Spleen (tissue), 11 donors: ENCODE data around the gene BSND. TPM values are rescaled to one million over a fixed set of nuclear protein-coding genes. Genes with fewer than 3 reads are reported as not detected.

Experiments used
- DNase-seq: peaks from one replicate; pipeline ENCODE4 v3.0.0-alpha.2; 2020
- H3K27ac ChIP-seq, 8 donors: fragments of 200-600 bp; sonication (generic) in 7 of 8; 1 replicate in 4 of 8; 2 replicates in 4 of 8; pipeline versions ENCODE4 v1.5.0 to v1.8.0; 2016 to 2021; ENCODE audit warnings: inconsistent platforms in 4 of 8, mild to moderate bottlenecking in 4 of 8, moderate library complexity in 1 of 8
- H3K27me3 ChIP-seq, 7 donors: fragments of 200-600 bp; sonication (generic) in 6 of 7; replicated peaks in 1 of 7; 1 replicate in 4 of 7; 2 replicates in 3 of 7; pipeline versions ENCODE4 v1.5.0 to v1.8.0; 2016 to 2021; ENCODE audit warnings: inconsistent platforms in 3 of 7, mild to moderate bottlenecking in 1 of 7
- H3K36me3 ChIP-seq, 6 donors: fragments of 200-600 bp; sonication (generic) in 5 of 6; 1 replicate in 4 of 6; 2 replicates in 2 of 6; pipeline versions ENCODE4 v1.5.0 to v1.8.0; 2016 to 2021; ENCODE audit warnings: inconsistent platforms in 2 of 6
- H3K4me1 ChIP-seq, 6 donors: fragments of 200-600 bp; sonication (generic) in 5 of 6; 1 replicate in 3 of 6; 2 replicates in 3 of 6; pipeline versions ENCODE4 v1.5.0 to v1.8.0; 2016 to 2021; ENCODE audit warnings: inconsistent platforms in 3 of 6
- H3K4me3 ChIP-seq, 8 donors: fragments of 200-600 bp; sonication (generic) in 7 of 8; 1 replicate in 4 of 8; 2 replicates in 4 of 8; pipeline versions ENCODE4 v1.5.0 to v1.8.0; 2016 to 2021; ENCODE audit warnings: inconsistent platforms in 4 of 8, mild to moderate bottlenecking in 4 of 8, moderate library complexity in 2 of 8
- H3K9me3 ChIP-seq, 8 donors: fragments of 200-600 bp; sonication (generic) in 7 of 8; 1 replicate in 4 of 8; 2 replicates in 4 of 8; pipeline versions ENCODE4 v1.5.0 to v1.8.0; 2016 to 2021; ENCODE audit warnings: inconsistent platforms in 4 of 8
- POLR2A ChIP-seq, 3 donors: fragments of 450-650 bp; IDR thresholded peaks; one replicate each; pipeline ENCODE4 v1.5.1; 2017; ENCODE audit warnings: antibody characterized with exemption in 3 of 3, mild to moderate bottlenecking in 1 of 3
- POLR2AphosphoS5 ChIP-seq, 3 donors: sonication (generic); formaldehyde crosslinking; IDR thresholded peaks; one replicate each; pipeline ENCODE4 v1.5.1; 2017; ENCODE audit warnings: antibody characterized with exemption in 3 of 3
- WGBS, 5 donors: extraction: QIAGEN DNeasy Blood & Tissue Kit in 3 of 5; methylation state at CpG; one replicate each; pipeline versions ENCODE4 v1.1.5 to v1.1.7; 2013 to 2018; 5-methylcytosine and 5-hydroxymethylcytosine counted together
- intact Hi-C: fragments of 100-400 bp; cut with DNase I; formaldehyde crosslinking; loops from one replicate; pipeline ENCODE4 v1.15.0; 2023; ENCODE audit warnings: low total_unique reads
- polyA plus RNA-seq, 3 donors: library from polyadenylated mRNA; stranded (reverse); fragments of 200-250 nt; gene quantifications; one replicate each; pipeline ENCODE4 v1.2.1, GENCODE V29; 2013
- total RNA-seq, 7 donors: library from RNA; depleted of rRNA in 3 of 7; stranded (reverse); fragments of >200 nt in 3 of 7; fragmentation: NEBNext Ultra II Directional in 4 of 7; extraction: Animal tissue kit (Norgen Biotek cat#: 25700) in 4 of 7; gene quantifications; one replicate each; pipeline versions ENCODE4 v1.1.0 to v1.2.1, GENCODE V29; 2016 to 2021
- TF ChIP-seq, protein P1 (sequence below), 11 experiments: fragments of 200-600 bp in 7 of 11; fragments of 450-650 bp in 4 of 11; sonication (generic) in 4 of 11; IDR thresholded peaks in 8 of 11; conservative IDR thresholded peaks in 3 of 11; 1 replicate in 7 of 11; 2 replicates in 4 of 11; pipeline versions ENCODE4 v1.4.0 to v1.8.0; 2016 to 2021; ENCODE audit warnings: antibody characterized with exemption in 11 of 11, inconsistent platforms in 4 of 11, mild to moderate bottlenecking in 1 of 11
- donor health status: healthy with polysubstance abuse.
- donor health status: DM: no; HTN: no; CAD: no; lungs with moderate emphysema.
- donor health status: DM: no; HTN: no; CAD: no.
- donor health status: Bipolar disorder and iron deficiency.
- donor health status: healthy.
- donor health status: DM: no; HTN: no; CAD: no.
- donor health status: DM: yes; HTN: yes; CAD: no.

Gene BSND
- total and polyA plus RNA-seq, 10 donors, result 0.02 to 0.20 (median 0.09) TPM; not detected in 5

DNA sequence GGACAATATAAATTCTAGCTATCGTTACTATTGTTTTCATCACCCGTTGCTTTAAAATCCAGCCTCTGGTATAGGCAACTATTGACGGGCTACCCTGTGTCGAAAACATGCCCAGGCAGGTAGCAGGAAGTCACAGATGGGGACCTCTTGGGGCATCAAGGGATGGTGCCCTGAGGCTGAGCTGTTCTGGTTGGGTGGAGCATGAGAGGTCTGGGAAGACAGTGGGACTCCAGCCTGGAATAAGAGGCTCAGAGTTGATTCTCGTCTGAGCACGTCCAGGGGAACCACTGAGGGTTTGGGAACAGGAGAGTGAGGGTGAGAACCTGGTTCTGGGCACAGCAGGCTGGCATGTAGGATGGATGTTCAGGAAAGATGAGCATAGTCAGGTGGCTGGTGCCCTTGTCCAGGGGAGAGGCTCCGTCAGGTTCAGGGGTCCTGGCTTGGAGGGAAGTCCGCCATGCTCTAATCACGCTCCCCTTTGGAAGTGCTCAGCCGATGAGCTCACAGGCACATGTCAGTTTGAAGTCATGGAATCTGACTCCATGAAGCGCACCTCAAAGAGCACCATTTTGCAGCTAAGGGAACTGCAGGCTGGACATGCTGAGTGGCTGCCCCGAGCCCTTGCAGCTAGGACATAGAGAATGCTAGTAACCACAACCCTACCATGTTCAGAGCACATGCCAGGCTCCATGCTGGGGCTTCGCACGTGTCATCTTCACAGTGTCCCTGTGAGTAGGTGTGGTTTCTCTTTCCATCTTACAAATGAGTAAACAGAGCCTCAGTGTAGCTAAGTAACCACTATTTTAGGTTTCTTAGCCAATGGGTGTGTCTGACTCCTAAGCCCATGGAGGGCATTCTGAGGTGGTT is 61.6 kb downstream of the BSND start:
- Histone ChIP-seq H3K9me3 (no peaks in the 10 kb centered on the region), H3K27ac (no peak overlapping the region), H3K4me1 (no peaks in the 10 kb centered on the region), H3K27me3 (no peaks in the 10 kb centered on the region), H3K4me3 (no peak overlapping the region), H3K36me3 (peaks cover 0 to 85% (median 0%) of the 10 kb centered on the region in 6 donors)
- intact Hi-C loops, result no loop called here
- DNase-seq, result no peak
- TF ChIP-seq POLR2A (IDR thresholded peaks at IDR 0.05) (no peak), POLR2AphosphoS5 (IDR thresholded peaks at IDR 0.05) (no peak)
- TF ChIP-seq, protein P1, sequence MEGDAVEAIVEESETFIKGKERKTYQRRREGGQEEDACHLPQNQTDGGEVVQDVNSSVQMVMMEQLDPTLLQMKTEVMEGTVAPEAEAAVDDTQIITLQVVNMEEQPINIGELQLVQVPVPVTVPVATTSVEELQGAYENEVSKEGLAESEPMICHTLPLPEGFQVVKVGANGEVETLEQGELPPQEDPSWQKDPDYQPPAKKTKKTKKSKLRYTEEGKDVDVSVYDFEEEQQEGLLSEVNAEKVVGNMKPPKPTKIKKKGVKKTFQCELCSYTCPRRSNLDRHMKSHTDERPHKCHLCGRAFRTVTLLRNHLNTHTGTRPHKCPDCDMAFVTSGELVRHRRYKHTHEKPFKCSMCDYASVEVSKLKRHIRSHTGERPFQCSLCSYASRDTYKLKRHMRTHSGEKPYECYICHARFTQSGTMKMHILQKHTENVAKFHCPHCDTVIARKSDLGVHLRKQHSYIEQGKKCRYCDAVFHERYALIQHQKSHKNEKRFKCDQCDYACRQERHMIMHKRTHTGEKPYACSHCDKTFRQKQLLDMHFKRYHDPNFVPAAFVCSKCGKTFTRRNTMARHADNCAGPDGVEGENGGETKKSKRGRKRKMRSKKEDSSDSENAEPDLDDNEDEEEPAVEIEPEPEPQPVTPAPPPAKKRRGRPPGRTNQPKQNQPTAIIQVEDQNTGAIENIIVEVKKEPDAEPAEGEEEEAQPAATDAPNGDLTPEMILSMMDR (IDR thresholded peaks at IDR 0.05 in 8 of 11, conservative IDR thresholded peaks at IDR 0.05 in 3 of 11), result no peak
- 88 to 94% (median 92%) methylated on average over 11 to 14 of the region's 14 CpGs for WGBS, 5 donors

- H3K9me3 ChIP-seq, result no peaks in the 10 kb centered on the region
- DNase-seq, result no peak
- WGBS, 5 donors, result 77 to 84% (median 81%) methylated on average over 4 to 13 of the region's 13 CpGs
- no peak overlapping the region for H3K27ac ChIP-seq
- no peaks in the 10 kb centered on the region for H3K4me1 ChIP-seq
- no peak overlapping the region for H3K4me3 ChIP-seq
- TF ChIP-seq, protein P1 (IDR thresholded peaks at IDR 0.05 in 8 of 11, conservative IDR thresholded peaks at IDR 0.05 in 3 of 11), result no peak
- TF ChIP-seq POLR2A (IDR thresholded peaks at IDR 0.05) (no peak), POLR2AphosphoS5 (IDR thresholded peaks at IDR 0.05) (no peak)
- intact Hi-C loops, result no loop called here
- peaks cover 0 to 88% (median 2%) of the 10 kb centered on the region in 6 donors for H3K36me3 ChIP-seq
- no peaks in the 10 kb centered on the region for H3K27me3 ChIP-seq
Observed at GRCh38 chr1:55061000-55061705, 62.4 kb downstream of the BSND start.

Other genes starting within 250 kb of the BSND start
- 1 to 10 TPM; 2.7 to 3.8 (median 3.4) TPM for gene PARS2, start 234.4 kb upstream of the BSND start, total RNA-seq
- 1 to 10 TPM in 2 of 3 donors, under 1 TPM in 1; 0.96 to 2.1 (median 1.9) TPM for gene PARS2, start 234.4 kb upstream of the BSND start, polyA plus RNA-seq
- 1 to 10 TPM; 2.7 to 6.4 (median 3.7) TPM for gene TTC22, start 197.6 kb upstream of the BSND start, total RNA-seq
- gene TTC22, start 197.6 kb upstream of the BSND start, polyA plus RNA-seq, result 1 to 10 TPM in 2 of 3 donors, under 1 TPM in 1; 0.73 to 1.9 (median 1.1) TPM
- gene DHCR24, start 111.7 kb upstream of the BSND start, total RNA-seq, result 100 to 1,000 TPM; 112 to 370 (median 284) TPM
- gene DHCR24, start 111.7 kb upstream of the BSND start, polyA plus RNA-seq, result 10 to 100 TPM in 1 of 3 donors, 1 to 10 TPM in 2; 7.0 to 29.7 (median 9.1) TPM
- 1 to 10 TPM in 2 of 7 donors, under 1 TPM in 2, not detected in 3; 0.44 to 2.1 (median 1.4) TPM for gene TMEM61, start 18.3 kb upstream of the BSND start, total RNA-seq
- under 1 TPM in 1 of 3 donors, not detected in 2; 0.19 TPM for gene TMEM61, start 18.3 kb upstream of the BSND start, polyA plus RNA-seq
- gene PCSK9, start 40.6 kb downstream of the BSND start, total RNA-seq, result under 1 TPM in 5 of 7 donors, not detected in 2; 0.10 to 0.85 (median 0.18) TPM
- under 1 TPM in 2 of 3 donors, not detected in 1; 0.03 to 0.26 TPM for gene PCSK9, start 40.6 kb downstream of the BSND start, polyA plus RNA-seq
- gene USP24, start 216.4 kb downstream of the BSND start, total RNA-seq, result 10 to 100 TPM; 57.9 to 94.5 (median 74.2) TPM
- gene USP24, start 216.4 kb downstream of the BSND start, polyA plus RNA-seq, result 10 to 100 TPM; 11.6 to 17.1 (median 15.3) TPM